Measurements from ENCODE around the gene TAF13. TPM values are rescaled to one million over a fixed set of nuclear protein-coding genes. Genes with fewer than 3 reads are reported as not detected.

The TAF13 gene
- 24.3 to 35.8 TPM (median 26.7 TPM) in 5 replicates for total RNA-seq (2022; extraction: Qiagen RNA extraction)

DNA sequence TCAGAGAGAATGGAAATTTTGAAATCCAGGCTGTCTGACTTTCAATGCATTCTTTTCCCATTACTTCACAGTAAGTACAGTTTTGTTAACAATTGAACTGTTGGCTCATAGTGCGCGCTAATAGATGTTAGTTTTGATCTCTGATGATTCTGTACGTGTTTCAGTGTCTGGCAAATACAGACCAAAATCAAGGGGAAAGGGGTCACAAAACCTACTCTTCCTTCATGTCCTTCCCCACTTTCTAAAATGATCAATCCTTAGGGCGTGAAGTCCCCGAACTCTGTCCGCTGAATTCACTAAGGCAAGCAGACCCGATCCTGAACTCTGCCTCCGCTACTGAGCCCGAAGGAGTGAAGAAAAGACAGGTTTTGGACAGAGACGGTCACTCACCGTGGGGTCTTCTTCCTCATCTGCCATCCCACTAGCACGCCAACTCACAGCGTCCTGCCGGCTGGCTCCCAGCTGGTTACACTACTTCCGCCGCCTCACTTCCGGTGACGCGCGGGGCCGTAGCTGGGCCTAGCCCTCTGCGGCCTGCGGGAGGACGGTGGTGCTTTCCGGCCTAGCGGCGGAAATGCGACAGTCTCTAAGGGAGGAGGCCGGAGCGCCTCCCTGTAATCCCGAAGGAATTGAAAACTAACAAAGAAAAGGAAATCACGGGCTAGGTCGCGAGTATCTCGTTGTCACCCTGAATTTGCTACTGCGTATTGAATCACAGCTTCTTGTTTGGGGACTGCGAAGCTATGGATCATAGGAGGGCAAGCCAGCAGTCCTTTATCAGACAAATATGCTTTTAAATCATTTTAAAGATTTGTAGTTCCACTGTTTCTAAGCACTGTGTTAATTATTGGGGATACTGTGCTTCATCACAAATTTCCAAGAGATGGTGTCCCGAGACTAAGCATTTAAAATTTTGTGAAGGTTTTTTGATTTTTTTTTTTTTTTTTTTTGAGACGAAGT, at the start of gene TAF13:
TSS of gene TAF13 (minus strand) at position 473 of the 960 bp plus-strand sequence. CDS start at position 417, 56 bp downstream.

DNA sequence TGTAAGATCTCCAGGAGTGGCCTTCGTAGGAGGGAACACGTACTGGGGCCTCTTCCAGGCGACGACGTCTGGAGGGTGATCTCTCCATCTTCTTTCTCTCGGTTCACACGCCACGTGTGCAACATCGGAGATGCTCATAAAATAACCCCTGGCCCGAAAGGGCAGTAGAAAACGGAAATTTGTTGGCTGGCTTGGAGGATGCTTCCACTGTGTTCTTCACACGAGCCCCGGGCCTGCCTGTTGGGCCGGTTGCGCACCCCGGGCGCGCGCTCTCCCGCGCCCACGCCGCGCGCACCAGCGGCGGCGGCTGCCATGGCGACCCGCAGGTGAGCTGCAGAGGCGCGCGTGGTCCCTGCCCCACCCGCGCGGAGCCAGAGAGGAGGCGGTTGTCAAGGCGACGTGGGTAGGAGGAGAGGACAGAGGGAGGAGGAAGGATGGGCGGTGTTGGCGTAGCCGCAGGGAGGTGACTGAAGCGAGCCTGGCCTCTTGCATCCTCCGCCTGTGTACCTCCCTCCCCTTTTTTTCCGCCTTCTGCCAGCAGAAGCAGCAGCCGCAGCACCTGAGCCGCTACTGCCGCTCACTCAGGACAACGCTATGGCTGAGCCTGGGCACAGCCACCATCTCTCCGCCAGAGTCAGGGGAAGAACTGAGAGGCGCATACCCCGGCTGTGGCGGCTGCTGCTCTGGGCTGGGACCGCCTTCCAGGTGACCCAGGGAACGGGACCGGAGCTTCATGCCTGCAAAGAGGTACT, 38.0 kb upstream of the TAF13 start, which contains the start of gene ELAPOR1:
TSS of gene ELAPOR1 (plus strand) at position 526 of the 752 bp plus-strand sequence. CDS start at position 595, 69 bp downstream.

GRCh38 chr1:109090196-109091077, 14.6 kb upstream of the TAF13 start, which contains the start of gene TMEM167B:
Gene TMEM167B (plus strand): TSS chr1:109090764. CDS start chr1:109090873, 109 bp downstream.

GRCh38 chr1:109041621-109042468, 34.0 kb downstream of the TAF13 start, which contains the start of gene WDR47:
Gene WDR47 (minus strand): TSS chr1:109042102. CDS start chr1:109023512, 18,590 bp downstream.

Other genes with a start within 250 kb of the TAF13 start
- 1.2 to 2.4 TPM (median 1.5 TPM) in 5 replicates for gene AKNAD1, start 218.9 kb downstream of the TAF13 start, total RNA-seq (2022; extraction: Qiagen RNA extraction)
- 19.2 to 27.3 TPM (median 22.2 TPM) in 5 replicates for gene GPSM2, start 199.0 kb downstream of the TAF13 start, total RNA-seq (2022; extraction: Qiagen RNA extraction)
- 14.0 to 15.6 TPM (median 14.8 TPM) in 5 replicates for gene CLCC1, start 112.5 kb downstream of the TAF13 start, total RNA-seq (2022; extraction: Qiagen RNA extraction)
- 6.8 to 9.9 TPM (median 8.4 TPM) in 5 replicates for gene WDR47, start 33.9 kb downstream of the TAF13 start, total RNA-seq (2022; extraction: Qiagen RNA extraction)
- gene TMEM167B, start 14.8 kb upstream of the TAF13 start, total RNA-seq (2022; extraction: Qiagen RNA extraction): 7.3 to 8.4 TPM (median 8.4 TPM) in 5 replicates
- gene ELAPOR1, start 38.1 kb upstream of the TAF13 start, total RNA-seq (2022; extraction: Qiagen RNA extraction): 0.53 to 0.71 TPM (median 0.56 TPM) in 5 replicates
- gene SARS1, start 137.9 kb upstream of the TAF13 start, total RNA-seq (2022; extraction: Qiagen RNA extraction): 89.0 to 106 TPM (median 90.7 TPM) in 5 replicates
- gene CELSR2, start 173.5 kb upstream of the TAF13 start, total RNA-seq (2022; extraction: Qiagen RNA extraction): 3.7 to 5.0 TPM (median 4.7 TPM) in 5 replicates
- 16.9 to 22.3 TPM (median 22.2 TPM) in 5 replicates for gene PSRC1, start 207.1 kb upstream of the TAF13 start, total RNA-seq (2022; extraction: Qiagen RNA extraction)
- not detected in 5 replicates for gene MYBPHL, start 231.0 kb upstream of the TAF13 start, total RNA-seq (2022; extraction: Qiagen RNA extraction)

Measured in A549 treated with AZD2906 at 1 μM for 4 hours (cell line).